Right forelimb (tissue), 1 donor: ENCODE results near the gene PTDSS2.
"Not testable (repeated sequence)": the region's sequence is repeated elsewhere in the genome, so short reads cannot be mapped to it uniquely, and the experiment has no call there.

Source experiments
- DNase-seq: peaks from one replicate; pipeline ENCODE4 v3.0.0-alpha.2; 2018

Gene PTDSS2

GRCh38 chr11:449889-450808 lies at the start of gene PTDSS2:
Gene PTDSS2, plus strand, starts transcription at chr11:450279. Its CDS starts 177 bp downstream, at chr11:450456.
- peak; percentile 96 for DNase-seq

GRCh38 chr11:401196-401595 lies 48.9 kb upstream of the PTDSS2 start:
- not testable (repeated sequence) for DNase-seq

- no peak for DNase-seq
These were observed 46.9 kb upstream of the PTDSS2 start for GRCh38 chr11:403021-403760.

- no peak for DNase-seq
These were observed 46.2 kb upstream of the PTDSS2 start for GRCh38 chr11:403761-404431.

GRCh38 chr11:404551-405264 lies 45.4 kb upstream of the PTDSS2 start:
- no peak for DNase-seq

- DNase-seq: no peak
These were observed 44.6 kb upstream of the PTDSS2 start for GRCh38 chr11:405323-405953.

GRCh38 chr11:405954-406795 lies 43.9 kb upstream of the PTDSS2 start:
- DNase-seq: no peak

- DNase-seq: peak; percentile 80
These were observed 43.1 kb upstream of the PTDSS2 start for GRCh38 chr11:406796-407650.

GRCh38 chr11:407651-408123 lies 42.4 kb upstream of the PTDSS2 start:
- DNase-seq: no peak

- DNase-seq: no peak
These were observed 41.7 kb upstream of the PTDSS2 start for GRCh38 chr11:408154-409007.

- no peak for DNase-seq
These were observed 41.0 kb upstream of the PTDSS2 start for GRCh38 chr11:409008-409599.

- DNase-seq: no peak
These were observed 40.2 kb upstream of the PTDSS2 start for GRCh38 chr11:409600-410483.

- DNase-seq: not testable (repeated sequence)
These were observed 39.4 kb upstream of the PTDSS2 start for GRCh38 chr11:410711-411110.

GRCh38 chr11:411520-411919 lies 38.6 kb upstream of the PTDSS2 start:
- DNase-seq: not testable (repeated sequence)

- no peak for DNase-seq
These were observed 37.4 kb upstream of the PTDSS2 start for GRCh38 chr11:412641-413119.

GRCh38 chr11:413120-414081 lies 36.7 kb upstream of the PTDSS2 start:
- DNase-seq: no peak
